Activated CD4-positive, alpha-beta T cell treated with anti-CD3 and anti-CD28 coated beads, Interleukin-2, amount 50 U/mL, for 4 hours (primary cell): ENCODE data around the gene PLCL1.
"Not testable (repeated sequence)": the region's sequence is repeated elsewhere in the genome, so short reads cannot be mapped to it uniquely, and the experiment has no call there.

Experiments used
- DNase-seq, 2 experiments: peaks; one replicate each; pipeline ENCODE4 v3.0.0-alpha.2; 2020

The PLCL1 gene

DNA sequence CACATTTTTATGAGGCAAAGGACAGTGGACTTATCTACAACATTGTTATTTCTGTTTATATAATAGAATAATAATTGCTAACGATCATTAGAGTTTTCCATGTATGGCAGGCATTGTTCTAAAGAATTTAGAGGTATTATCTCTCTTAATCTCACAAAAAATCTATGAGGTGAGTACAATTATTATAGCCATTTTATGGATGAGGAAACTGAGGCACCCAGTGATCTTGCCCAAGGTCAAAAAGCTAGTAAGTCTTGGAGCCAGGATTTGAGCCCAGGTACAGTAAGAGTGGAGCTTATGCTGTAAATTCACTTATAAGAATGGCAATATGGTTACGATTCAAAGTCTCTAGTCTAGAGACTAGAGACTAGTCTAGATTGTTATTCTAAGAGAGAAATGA, 331.7 kb downstream of the PLCL1 start:
- DNase-seq = no peak

DNA sequence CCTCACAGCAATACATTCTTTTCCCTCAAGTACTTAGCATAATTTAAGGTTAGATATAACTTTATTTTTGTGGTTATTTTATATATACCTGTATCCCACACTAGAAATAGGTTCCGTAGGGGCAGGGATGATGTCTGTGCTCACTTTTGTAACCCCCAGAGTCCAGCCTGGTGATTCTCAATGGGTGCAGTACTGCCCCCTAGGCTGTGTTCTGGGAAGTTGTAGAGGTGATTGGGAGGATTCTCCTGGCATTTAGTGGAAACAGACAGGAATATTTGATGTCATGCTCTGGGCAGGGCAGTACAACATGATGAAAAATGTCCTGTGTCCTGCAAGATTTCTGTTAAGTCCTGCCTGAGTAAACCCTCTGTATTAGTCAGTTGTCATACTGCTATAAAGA, 333.3 kb downstream of the PLCL1 start:
- no peak for DNase-seq

DNA sequence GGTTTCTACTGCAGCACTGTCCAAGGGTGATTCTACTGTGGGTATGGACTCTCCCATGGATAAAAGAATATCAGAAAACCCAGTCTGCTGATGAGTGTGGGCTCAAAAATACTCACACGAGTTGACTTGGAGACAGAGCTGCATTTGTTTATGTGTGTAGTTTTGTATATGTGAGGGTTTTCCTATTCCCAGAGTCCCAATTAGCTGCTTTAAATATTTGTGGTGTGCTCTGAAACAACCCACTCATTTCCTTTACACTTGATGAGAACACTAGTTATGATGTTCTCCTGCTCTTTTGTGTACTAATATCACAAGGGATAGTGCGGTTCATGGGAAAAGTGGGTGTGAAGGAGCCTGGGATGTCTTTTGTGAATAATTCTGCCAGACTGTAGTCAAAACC, 337.3 kb downstream of the PLCL1 start:
- DNase-seq = no peak

DNA sequence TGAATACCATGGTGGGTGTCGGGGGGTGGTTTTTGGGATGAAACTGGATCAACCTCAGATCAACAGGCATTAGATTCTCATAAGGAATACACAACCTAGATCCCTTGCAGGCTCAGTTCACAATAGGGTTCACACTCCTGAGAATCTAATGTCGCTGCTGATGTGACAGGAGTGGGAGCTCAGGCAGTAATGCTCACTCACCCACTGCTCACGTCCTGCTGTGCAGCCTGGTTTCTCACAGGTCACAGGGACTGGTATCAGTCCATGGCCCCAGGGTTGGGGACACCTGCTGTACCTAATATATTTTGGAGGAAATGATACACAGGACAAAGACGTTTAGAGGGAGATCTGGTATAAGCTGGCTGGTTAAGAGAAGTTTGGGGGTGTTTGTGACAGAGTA, 338.8 kb downstream of the PLCL1 start:
- no peak for DNase-seq

DNA sequence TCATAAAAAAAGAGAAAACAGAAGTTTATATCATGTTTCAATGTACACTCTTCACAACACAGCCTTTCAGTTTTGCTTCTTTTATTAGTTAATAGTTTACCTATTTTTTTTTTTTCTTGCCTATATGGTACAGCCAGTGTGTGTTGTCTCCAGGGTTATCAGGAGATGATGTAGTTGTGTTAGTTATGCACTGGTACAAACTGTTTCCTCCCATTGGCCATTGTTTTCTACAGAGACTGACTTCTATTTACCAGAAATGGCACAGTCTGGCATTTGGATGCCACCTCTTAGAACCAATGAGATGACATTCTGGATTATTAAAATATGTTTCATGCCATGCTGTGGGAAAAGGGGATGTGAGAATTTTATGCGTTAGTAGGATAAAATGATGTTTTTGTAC, 339.4 kb downstream of the PLCL1 start:
- no peak for DNase-seq

DNA sequence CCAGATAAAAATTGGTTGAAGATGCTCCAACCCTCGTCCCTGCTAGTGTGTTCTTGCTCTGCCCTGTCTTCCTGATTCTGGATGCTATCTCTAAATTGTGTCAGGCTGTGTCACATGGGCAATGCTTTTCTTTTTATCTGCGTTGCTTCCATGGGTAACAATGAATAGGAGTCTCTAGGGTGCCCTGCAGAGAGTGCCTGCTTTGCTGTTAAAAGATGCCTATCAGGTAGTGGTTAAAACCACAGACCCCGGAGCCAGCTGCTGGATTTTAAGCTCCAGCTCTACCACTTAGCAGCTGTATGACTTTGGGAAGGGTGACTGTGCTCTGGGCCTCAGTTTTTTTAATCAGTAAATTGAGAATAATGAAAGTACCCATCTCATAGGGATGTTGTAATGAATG, 340.3 kb downstream of the PLCL1 start:
- DNase-seq = no peak

DNA sequence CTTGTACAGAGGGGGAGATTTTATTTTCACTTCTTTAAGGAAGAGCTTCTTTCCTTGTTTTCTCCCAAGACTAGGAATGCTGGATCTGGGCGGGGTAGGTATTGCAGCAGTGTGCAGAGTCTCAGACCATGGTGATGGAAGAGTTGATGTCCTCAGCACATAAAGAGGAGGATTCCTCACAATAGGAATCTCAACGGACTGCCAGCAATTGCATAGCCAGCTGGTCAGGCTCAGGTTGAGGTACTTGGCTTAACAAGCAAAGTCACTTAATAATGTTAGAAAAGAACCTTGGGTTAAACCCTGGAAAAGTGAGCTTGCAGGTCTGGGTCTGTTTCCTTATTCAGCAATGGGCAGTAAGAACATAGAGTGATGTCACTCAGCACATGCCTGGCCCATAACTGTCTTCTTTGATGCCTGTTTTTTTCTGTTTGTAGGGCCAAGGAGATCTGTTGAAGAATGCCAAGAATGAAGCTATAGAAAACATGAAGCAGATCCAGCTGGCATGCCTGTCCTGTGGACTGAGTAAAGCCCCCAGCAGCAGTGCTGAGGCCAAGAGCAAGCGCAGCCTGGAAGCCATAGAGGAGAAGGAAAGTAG, 342.1 kb downstream of the PLCL1 start:
- DNase-seq = no peak

DNA sequence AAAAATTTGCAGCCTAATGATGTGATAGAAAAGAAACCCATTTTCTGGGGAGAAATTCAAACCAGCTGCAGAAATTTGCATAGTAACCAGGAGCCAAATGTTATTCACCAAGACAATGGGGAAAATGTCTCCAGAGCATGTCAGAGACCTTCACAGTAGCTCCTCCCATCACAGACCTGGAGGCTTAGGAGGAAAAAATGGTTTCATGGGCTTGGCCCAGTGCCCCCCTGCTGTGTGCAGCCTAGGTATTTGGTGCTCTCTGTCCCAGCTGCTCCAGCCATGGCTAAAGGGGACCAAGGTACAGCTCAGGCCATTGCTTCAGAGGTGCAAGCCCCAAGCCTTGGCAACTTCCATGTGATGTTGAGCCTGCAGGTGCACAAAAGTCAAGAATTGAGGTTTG, 352.9 kb downstream of the PLCL1 start:
- DNase-seq = no peak

DNA sequence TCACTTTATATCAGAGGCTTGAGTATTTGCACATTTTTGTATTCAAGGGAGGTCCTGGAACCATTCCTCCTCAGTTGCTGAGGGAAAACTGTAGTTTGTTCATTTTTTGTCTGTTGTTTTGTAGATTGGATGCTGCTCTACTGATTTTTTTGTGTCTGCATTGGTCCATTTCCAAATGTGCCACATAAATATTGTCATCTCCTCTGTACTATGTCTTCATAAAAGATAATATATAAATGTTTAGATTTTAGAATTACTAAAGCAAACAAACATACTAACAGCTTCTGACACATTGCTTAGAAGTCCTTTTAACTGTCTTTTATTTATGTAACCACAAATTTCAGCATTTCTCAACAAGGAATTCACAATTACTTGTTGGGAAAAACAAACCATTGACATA, 356.8 kb downstream of the PLCL1 start:
- DNase-seq = no peak

DNA sequence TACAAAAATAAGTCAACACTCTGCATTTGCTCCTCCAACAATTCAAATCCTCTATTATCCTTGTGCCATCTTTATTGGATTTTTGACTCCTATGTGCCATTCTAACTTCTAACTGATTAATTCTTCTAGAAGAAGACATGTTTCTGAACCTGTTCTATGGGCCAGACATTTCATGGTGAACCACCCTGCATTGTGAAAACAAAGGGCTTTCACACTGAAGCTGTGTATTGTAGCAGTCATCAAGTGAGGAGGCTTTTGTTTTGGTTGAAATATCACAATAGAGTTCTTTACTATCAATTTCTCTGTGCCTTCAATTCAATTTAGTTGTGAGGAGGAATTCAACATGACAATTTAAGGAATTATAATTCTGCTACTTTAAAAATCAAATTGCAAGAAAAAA, 357.9 kb downstream of the PLCL1 start:
- no peak for DNase-seq

DNA sequence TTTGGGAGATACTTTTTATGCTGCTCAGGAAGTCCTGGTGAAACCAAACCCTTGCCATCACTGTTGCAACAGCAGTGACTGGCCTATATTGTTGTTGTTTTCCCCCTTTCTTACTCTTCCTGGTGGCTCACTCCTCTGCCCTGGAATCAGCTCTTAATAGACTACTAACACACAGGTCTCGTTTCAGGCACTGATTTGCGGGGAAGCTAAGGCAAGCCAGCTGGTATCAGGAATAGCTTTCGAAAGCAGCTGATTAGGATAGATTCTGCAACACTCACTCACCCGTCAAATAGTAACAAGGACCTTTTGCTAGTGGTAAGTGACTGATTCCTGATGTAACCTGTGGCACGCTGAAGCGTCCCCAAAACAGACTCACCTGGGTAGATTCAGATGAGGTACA, 360.4 kb downstream of the PLCL1 start:
- DNase-seq = no peak

DNA sequence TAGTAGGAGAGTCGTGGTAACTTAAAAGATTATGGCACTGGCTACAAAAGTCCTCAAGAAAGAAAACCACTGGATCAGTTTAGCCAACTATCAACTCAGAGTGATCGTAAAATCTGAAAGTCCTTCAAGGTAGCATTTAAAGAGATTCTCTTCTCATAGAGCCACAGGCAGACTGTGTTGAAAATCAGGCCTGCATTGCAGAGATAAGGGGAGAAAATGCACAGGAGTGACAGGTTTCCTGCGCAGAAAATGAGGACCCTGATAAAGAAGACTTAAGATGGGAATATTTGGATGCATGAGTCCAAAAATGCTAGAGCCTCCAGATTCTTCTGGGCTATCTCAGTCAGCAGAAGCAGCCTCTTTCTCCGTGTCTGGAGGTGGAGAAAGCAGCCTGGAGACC, 360.9 kb downstream of the PLCL1 start:
- DNase-seq = no peak

DNA sequence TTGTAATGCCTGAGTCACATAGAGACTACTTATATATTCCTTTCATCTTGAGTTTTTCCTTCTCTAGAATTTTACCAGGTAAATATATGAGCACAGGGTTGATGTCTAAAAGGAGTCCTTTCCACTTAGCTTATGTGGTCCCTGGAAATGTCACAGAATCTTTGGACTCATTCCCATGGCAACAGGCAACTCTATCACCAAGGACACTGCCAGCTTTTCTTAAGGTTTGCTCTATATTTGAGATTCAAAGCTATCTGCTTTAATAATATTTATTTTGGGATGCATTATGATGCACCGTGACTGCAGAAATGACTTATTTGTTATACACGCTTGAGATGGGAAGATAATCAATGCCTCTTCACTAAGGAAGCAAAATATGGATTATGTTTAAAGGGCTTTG, 363.0 kb downstream of the PLCL1 start:
- no peak for DNase-seq

DNA sequence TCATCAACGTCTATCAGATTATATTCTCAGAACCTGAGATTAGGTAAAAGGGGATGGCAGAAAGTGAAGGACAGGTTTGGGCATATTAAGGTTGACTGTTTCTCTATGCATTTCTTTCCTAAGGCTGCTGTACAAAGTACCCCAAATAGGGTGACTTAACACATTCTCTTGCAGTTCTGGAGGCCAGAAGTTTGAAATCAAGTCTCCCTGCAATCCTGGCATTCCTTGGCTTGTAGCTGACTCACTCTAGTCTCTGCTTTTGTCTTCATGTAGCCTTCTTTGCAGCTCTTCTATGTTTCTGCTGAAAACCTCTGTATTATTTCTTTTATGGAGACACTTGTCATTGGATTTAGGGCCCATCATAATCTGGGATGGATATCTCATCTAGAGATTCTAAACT, 364.3 kb downstream of the PLCL1 start:
- DNase-seq = no peak

DNA sequence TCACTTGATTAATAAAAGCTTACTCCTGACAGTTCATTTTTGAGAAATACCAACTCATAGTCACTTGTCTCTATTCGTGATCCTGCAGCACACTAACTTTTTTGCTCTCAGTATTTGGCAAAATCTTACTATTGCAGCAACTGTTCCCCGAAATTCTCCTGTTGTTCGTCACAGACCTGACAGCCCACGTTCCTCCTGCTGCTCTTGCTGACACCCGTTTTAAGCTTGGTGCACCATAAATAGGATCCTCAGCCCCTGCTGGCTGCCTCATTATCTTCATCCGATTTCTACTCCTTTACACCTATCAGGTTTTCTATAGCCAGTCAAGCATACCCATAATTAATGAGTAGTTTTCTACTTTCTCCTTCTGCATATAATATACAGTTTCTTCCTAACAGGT, 368.8 kb downstream of the PLCL1 start:
- no peak for DNase-seq

DNA sequence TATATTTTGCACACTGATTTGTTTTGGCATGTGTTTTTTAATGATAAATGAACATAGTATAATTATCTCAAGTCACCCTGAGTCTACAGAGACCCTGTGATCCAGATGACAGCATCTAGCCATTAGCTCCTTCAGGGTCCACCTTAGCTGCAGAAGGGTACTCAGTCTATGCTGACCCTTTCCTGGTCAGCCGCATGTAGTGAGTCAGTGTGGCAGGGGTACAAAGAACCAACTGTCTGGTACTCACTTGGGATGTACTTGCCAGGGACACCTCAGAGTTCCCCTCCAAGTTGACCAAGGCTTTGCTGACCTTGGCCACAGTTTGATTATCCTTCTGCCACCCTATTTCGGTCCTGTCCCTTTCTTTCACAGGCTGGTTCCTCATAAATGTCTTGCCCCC, 369.5 kb downstream of the PLCL1 start:
- no peak for DNase-seq

DNA sequence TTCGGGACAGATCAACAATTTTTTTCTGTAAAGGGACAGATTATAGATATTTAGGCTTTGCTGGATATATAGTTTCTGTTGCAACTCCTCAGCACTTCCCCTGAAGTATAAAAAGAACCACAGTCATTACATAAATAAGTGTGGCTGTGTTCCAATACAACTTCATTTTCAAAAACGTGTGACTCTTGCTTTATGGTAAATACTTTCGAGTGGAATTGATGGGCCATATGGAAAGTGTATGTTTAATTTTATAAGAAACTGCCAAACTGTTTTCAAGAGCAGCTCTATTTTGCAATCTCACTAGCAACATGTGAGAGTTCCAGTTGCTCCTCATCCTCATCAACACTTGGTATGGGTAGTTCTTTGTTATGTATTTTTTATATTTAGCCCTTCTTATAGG, 370.9 kb downstream of the PLCL1 start:
- no peak for DNase-seq

DNA sequence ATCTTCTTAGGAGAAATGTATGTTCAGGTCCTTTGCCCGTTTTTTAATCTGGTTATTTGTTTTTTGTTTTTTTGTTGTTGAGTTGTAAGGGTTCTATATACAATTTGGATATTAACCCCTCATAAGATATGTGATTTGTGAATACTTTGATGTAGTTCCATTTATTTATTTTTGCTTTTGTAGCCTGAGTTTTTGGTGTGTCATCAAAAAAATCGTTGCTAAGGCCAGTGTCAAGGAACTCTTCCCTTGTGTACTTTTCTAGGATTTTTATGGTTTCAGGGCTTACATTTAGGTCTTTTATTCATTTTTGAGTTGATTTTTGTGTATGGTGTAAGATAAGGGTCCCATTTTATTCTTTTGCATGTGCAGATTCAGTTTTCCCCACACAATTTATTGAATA, 372.6 kb downstream of the PLCL1 start:
- no peak for DNase-seq

DNA sequence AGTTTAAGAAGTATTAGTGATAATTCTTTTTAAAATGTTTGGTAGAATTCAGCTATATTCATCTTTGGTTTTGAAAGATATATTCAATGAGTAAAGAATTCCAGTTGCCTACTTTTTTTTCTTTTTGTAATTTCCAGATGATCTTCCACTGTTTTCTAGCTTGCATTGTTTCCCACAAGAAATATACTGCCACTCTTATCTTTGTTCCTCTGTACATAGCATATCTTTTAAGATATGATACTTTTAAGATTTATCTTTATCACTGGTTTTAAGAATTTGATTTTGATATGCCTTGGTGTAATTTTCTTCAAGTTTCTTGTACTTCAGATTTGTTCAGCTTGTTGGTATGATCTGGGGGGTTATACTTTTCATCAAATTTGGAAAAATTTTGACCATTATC, 374.4 kb downstream of the PLCL1 start:
- no peak for DNase-seq

DNA sequence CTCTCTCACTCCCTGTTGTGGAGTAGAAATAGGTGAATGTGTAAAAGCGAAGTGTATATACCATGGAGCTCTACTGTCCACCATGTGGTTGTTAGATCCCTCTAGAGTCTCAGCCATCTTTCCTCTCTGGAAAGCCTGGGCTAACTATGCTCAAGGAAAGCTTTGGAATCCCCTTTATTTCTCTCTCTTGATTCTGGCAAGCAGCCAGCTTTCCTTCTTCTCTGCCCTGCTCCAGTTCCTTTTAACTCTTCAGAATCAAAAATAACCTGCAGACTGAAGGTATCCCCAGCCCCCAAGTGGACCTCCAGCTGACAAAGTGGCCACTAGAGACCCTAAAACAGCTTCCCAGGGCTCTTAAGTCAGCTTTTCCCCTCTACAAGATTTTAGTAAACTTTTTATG, 381.9 kb downstream of the PLCL1 start:
- no peak for DNase-seq

DNA sequence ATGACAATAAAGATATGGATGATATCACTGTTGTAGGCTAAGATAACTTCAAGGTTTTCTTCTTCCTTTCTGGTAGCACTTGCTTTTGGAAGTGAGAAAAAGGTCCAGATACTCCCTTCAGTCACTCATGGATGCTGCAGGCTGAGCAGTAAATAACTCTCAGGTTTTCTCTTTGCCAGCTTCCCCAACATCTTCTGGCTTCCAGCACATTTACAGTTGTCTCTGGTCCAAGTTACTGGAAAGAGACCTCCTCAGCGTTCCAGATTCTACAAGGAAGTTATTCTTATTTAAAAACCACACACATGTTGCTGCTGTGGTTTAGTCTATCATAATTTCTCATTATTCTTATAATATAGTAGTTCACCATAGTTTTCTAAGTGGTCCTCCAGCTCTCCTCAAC, 383.4 kb downstream of the PLCL1 start:
- no peak for DNase-seq

DNA sequence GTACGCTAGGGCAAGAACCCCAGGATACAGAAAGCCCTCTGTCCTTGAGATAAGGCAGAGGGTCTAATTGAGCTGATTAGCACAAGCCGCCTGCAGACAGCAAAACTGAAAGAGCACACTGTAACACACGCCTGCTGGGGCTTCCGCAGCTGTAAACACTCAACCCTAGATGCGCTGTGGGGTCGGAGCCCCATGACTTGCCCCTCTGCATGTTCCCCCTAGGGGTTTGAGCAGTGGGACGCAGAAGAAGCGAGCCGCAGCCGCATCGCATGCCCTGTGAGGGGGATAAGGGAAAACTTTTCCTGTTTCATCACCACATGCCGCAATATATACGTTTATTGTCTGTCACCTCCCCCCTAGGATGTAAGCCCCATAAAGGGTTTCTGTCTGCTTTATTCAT, 384.6 kb downstream of the PLCL1 start:
- DNase-seq = no peak

DNA sequence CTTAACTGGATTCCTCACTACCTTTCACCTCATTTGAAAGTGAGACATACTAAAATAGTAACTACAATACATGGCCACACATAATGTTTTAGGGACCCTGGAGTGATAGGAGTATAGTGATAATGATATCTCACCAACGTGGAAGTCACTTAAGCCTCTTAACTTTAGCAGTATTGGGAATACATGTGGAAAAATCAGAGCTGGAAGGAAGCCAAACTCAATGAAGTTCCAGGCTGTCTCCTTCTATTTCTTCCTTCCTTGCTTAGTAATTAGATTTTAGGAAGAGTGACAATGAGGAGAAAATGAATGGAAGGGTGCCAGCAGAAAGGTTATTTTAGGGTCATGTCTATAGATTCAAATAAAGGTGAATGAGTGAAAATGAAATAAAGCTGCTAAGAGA, 387.3 kb downstream of the PLCL1 start:
- no peak for DNase-seq

DNA sequence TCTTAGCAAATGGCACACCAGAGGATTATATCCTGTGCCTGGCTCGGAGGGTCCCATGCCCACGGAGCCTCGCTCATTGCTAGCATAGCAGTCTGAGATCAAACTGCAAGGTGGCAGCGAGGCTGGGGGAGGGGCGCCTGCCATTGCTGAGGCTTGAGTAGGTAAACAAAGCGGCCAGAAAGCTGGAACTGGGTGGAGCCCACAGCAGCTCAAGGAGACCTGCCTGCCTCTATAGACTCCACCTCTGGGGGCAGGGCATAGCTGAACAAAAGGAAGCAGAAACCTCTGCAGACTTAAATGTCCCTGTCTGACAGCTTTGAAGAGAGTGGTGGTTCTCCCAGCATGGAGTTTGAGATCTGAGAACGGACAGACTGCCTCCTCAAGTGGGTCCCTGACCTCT, 392.2 kb downstream of the PLCL1 start:
- not testable (repeated sequence) for DNase-seq
